ENCODE data around the gene TBC1D5.

GRCh38 chr3:17670749-17671148 lies 71.7 kb downstream of the TBC1D5 start:
- TF ChIP-seq ELF4 (CRISPR knock-in tag; IDR thresholded peaks at IDR 0.05; ENCODE audit: low read depth) (no peak), CTCF (IDR thresholded peaks at IDR 0.05) (no peak), USF1 (CRISPR knock-in tag; IDR thresholded peaks at IDR 0.05) (no peak), CREM (CRISPR knock-in tag; IDR thresholded peaks at IDR 0.05) (no peak), ARID4B (CRISPR knock-in tag; IDR thresholded peaks at IDR 0.05; ENCODE audit: borderline replicate concordance) (no peak)

Data from WTC11 (cell line).